ENCODE measurements around the gene COL16A1.

COL16A1 gene

GRCh38 chr1:31748365-31748764 lies 44.5 kb upstream of the COL16A1 start:
- no peak overlapping the region for H3K4me2 ChIP-seq (ENCODE audit: low read length)
- no peak overlapping the region for H3K4me3 ChIP-seq (ENCODE audit: low read length)
- no peaks in the 10 kb centered on the region for H3K9me2 ChIP-seq (replicated peaks; ENCODE audit: control insufficient read depth, low read length)
- peaks cover 50% of the 10 kb centered on the region for H3K27me3 ChIP-seq (ENCODE audit: control insufficient read depth, low read length)
- no peak overlapping the region for H3K27ac ChIP-seq (ENCODE audit: low read depth, low read length)
- peaks cover 8% of the 10 kb centered on the region for H3F3A ChIP-seq (ENCODE audit: control insufficient read depth, insufficient read depth)
- H3K4me1 ChIP-seq (ENCODE audit: control insufficient read depth, low read length): peaks cover 39% of the 10 kb centered on the region
- H4K20me1 ChIP-seq (ENCODE audit: control insufficient read depth, insufficient read depth, low read depth, low read length): peaks cover 16% of the 10 kb centered on the region; the same call in 1 of the 2 replicates
- no peaks in the 10 kb centered on the region for H3K36me3 ChIP-seq (ENCODE audit: control insufficient read depth, low read length)
- no peaks in the 10 kb centered on the region for H3K79me2 ChIP-seq (ENCODE audit: control insufficient read depth, low read length)
- no peak for TF ChIP-seq EZH2phosphoT487 (IDR thresholded peaks at IDR 0.05; ENCODE audit: borderline replicate concordance, low read length)
- TF ChIP-seq CTCF (IDR thresholded peaks at IDR 0.05; ENCODE audit: low read depth, low read length, poor library complexity, severe bottlenecking): no peak
- no peaks in the 10 kb centered on the region for H3K9me3 ChIP-seq (ENCODE audit: control insufficient read depth, insufficient read depth, low read length)

GRCh38 chr1:31747304-31747703 lies 43.5 kb upstream of the COL16A1 start:
- peaks cover 16% of the 10 kb centered on the region; the same call in 1 of the 2 replicates for H4K20me1 ChIP-seq (ENCODE audit: control insufficient read depth, insufficient read depth, low read depth, low read length)
- H3F3A ChIP-seq (ENCODE audit: control insufficient read depth, insufficient read depth): peaks cover 8% of the 10 kb centered on the region
- H3K27me3 ChIP-seq (ENCODE audit: control insufficient read depth, low read length): peaks cover 40% of the 10 kb centered on the region
- H3K4me3 ChIP-seq (ENCODE audit: low read length): no peak overlapping the region
- TF ChIP-seq EZH2phosphoT487 (IDR thresholded peaks at IDR 0.05; ENCODE audit: borderline replicate concordance, low read length) (no peak), CTCF (IDR thresholded peaks at IDR 0.05; ENCODE audit: low read depth, low read length, poor library complexity, severe bottlenecking) (no peak)
- H3K9me2 ChIP-seq (replicated peaks; ENCODE audit: control insufficient read depth, low read length): no peaks in the 10 kb centered on the region
- no peaks in the 10 kb centered on the region for H3K36me3 ChIP-seq (ENCODE audit: control insufficient read depth, low read length)
- H3K4me1 ChIP-seq (ENCODE audit: control insufficient read depth, low read length): peaks cover 39% of the 10 kb centered on the region
- no peaks in the 10 kb centered on the region for H3K9me3 ChIP-seq (ENCODE audit: control insufficient read depth, insufficient read depth, low read length)
- no peak overlapping the region for H3K4me2 ChIP-seq (ENCODE audit: low read length)
- H3K79me2 ChIP-seq (ENCODE audit: control insufficient read depth, low read length): no peaks in the 10 kb centered on the region
- no peak overlapping the region for H3K27ac ChIP-seq (ENCODE audit: low read depth, low read length)

GRCh38 chr1:31746687-31747086 lies 42.9 kb upstream of the COL16A1 start:
- Histone ChIP-seq H3F3A (ENCODE audit: control insufficient read depth, insufficient read depth) (peaks cover 8% of the 10 kb centered on the region), H3K79me2 (ENCODE audit: control insufficient read depth, low read length) (no peaks in the 10 kb centered on the region), H3K9me3 (ENCODE audit: control insufficient read depth, insufficient read depth, low read length) (no peaks in the 10 kb centered on the region), H3K4me2 (ENCODE audit: low read length) (no peak overlapping the region), H3K27ac (ENCODE audit: low read depth, low read length) (no peak overlapping the region), H4K20me1 (ENCODE audit: control insufficient read depth, insufficient read depth, low read depth, low read length) (peaks cover 13% of the 10 kb centered on the region; the same call in 1 of the 2 replicates), H3K36me3 (ENCODE audit: control insufficient read depth, low read length) (no peaks in the 10 kb centered on the region), H3K4me1 (ENCODE audit: control insufficient read depth, low read length) (peaks cover 37% of the 10 kb centered on the region), H3K9me2 (replicated peaks; ENCODE audit: control insufficient read depth, low read length) (no peaks in the 10 kb centered on the region), H3K4me3 (ENCODE audit: low read length) (no peak overlapping the region), H3K27me3 (ENCODE audit: control insufficient read depth, low read length) (peaks cover 33% of the 10 kb centered on the region)
- TF ChIP-seq EZH2phosphoT487 (IDR thresholded peaks at IDR 0.05; ENCODE audit: borderline replicate concordance, low read length): no peak
- no peak for TF ChIP-seq CTCF (IDR thresholded peaks at IDR 0.05; ENCODE audit: low read depth, low read length, poor library complexity, severe bottlenecking)

Data from DOHH2 (cell line).